Right renal pelvis (tissue), 4 donors: ENCODE measurements around the gene TUBG1. TPM values are rescaled to one million over a fixed set of nuclear protein-coding genes. Genes with fewer than 3 reads are reported as not detected.
A peak's percentile ranks its signal among the peaks of the same experiment; 100 is the strongest.
"Not testable (repeated sequence)": the region's sequence is repeated elsewhere in the genome, so short reads cannot be mapped to it uniquely, and the experiment has no call there.

ENCODE experiments used
- DNase-seq, 4 donors: peaks; one replicate each; pipeline ENCODE4 v3.0.0-alpha.2; 2013; ENCODE audit warnings: low read depth in 4 of 4, low spot score in 3 of 4, missing footprints in 1 of 4
- polyA plus RNA-seq, 4 donors: library from polyadenylated mRNA; unstranded; fragments of 120-200 nt; gene quantifications; one replicate each; pipeline ENCODE4 v1.2.1, GENCODE V29; 2013; ENCODE audit not compliant: insufficient read length in 4 of 4

TUBG1 gene
- polyA plus RNA-seq, 4 donors, result 55.8 to 66.1 (median 59.4) TPM

- peak in 2 of 4 donors; percentile 56 to 72 for DNase-seq
These were observed 31.1 kb upstream of the TUBG1 start for GRCh38 chr17:42578282-42578869.

DNA sequence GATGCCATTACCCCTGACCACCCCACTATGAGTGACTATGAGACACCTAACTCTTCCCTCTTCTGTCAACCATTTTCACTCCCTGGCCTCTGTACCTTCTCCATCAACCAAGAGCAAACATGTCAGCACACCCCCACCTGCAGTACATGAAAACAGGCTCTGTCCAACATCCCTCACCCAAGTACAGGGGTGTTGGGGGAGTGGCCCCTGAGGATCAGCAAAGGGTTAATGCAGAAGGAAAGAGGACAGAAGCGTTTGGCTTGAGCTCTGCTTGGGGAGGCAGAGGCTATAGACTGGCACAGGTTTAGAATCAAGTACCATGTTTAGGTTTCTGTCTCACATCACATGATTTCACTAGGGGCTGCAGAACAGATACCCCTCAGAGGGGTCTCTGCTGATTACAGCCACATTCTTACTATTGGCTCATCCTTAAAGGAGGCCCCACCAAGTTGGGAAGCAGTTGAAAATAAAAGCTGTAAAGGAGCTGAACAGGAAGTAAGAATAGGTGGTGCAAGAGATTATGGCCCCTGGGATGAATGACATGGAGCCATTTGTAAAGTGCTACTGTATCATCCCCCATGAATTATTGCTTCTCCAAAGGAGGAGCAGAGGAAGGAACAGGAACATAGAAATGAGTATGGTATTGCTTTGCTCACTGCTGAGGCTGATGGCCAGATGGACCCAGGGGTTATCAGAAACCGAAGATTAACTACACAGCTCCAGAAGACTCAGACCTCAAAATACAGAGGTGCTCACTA lies 29.5 kb upstream of the TUBG1 start:
- no peak for DNase-seq

DNA sequence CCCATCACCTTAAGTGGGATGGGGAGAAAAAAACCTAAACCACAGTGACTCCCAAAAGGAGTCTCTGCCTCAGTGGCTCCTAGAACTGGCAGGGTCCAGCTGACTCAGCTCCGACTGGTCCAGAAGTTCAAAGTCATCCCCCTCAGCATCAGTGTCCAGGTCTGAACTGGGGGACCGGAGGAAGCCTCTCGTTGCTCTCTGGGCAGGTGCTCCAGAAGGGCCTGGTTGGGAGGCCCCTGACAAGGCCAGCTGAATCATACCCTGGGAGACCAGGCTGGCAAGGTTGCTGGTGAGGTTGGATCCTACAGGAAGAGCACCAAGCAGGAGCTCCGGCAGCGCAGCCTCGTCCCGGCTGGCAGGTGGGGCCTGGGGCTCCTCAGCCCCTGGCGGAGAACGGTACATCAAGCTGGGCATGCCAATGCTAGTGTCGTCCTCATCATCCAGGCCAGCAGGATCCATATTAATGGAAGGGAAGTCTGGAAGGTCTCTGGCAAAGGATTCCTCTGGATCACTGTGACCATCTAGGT lies 27.7 kb upstream of the TUBG1 start:
- DNase-seq, result no peak

DNA sequence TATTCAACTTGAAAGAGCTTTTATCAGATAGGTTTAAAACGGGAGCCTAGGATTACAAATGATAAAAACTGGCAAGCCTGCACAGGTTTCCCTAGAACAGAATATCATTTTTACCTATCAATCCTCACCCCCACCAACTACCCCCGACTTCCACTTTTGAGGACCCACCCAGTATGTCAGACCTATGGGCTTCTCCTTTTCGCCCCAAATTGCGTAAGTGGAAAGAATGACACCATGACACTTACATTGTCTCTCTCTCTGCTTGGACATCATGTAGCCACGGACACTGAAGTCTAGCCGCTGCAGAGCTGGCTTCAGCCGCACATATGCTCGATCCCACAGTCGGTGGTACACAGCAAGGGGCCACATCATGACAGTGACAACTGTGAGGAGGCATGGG lies 24.6 kb upstream of the TUBG1 start:
- DNase-seq, result no peak

DNA sequence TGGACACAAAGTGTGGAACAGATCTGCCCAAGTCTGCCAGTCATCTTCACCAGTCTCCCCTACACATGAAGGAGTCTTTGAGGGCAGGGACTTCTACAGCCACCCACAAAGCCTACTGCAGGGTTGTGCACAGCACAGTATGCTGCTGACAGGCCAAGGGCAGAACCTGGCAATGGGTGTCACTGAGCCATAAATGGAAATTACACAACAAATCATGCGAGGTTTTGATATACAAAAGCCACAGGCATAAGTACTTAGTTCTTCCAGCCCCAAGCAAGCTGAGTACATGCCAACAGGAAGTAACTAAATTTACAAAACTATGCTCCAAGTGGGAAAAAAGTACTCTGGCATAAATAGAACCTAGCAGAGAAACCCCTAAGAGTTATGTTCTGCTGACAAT lies 24.1 kb upstream of the TUBG1 start:
- no peak for DNase-seq

GRCh38 chr17:42586514-42587230 lies 22.8 kb upstream of the TUBG1 start:
- no peak for DNase-seq

GRCh38 chr17:42590886-42591285 lies 18.6 kb upstream of the TUBG1 start:
- no peak for DNase-seq

DNA sequence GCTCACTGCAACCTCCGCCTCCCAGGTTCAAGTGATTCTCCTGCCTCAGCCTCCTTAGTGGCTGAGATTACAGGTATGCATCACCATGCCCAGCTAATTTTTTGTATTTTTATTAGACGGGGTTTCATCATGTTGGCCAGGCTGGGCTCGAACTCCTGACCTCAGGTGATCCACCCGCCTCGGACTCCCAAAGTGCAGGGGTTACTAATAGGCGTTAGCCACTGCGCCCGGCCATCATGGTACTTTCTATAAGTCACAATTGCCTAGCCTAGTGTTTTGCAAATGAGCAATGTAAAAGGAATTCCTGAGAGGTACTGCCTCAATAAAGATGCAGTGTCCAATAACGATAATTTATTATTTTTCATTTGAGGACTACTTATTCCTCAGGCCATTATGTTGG lies 18.1 kb upstream of the TUBG1 start:
- no peak for DNase-seq

GRCh38 chr17:42596386-42596785 lies 13.1 kb upstream of the TUBG1 start:
- no peak for DNase-seq

DNA sequence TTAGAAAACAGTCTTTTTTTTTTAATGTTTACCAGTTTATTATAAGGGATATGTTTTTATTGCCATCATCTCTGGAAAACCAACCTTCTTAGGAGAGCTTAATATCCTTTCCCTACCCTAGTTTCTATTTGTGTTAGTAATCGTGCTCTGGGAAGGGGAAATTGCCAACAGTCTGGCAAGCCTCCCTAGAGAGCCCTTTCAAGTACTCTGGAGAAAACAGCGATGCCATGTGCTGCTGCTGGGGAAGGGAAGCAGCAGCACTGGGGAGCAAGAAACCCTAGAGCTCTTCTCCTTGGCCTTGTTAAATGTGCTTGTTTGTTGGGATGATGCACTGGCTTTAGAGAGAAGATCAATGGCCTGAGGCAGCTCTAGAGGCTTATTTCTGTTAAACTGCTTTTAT lies 10.6 kb upstream of the TUBG1 start:
- DNase-seq, result no peak

GRCh38 chr17:42603318-42603717 lies 6.2 kb upstream of the TUBG1 start:
- DNase-seq, result no peak

GRCh38 chr17:42607769-42608168 lies 1.7 kb upstream of the TUBG1 start:
- no peak for DNase-seq

- DNase-seq, result no peak
These were observed 940 bp upstream of the TUBG1 start for GRCh38 chr17:42608305-42609181.

DNA sequence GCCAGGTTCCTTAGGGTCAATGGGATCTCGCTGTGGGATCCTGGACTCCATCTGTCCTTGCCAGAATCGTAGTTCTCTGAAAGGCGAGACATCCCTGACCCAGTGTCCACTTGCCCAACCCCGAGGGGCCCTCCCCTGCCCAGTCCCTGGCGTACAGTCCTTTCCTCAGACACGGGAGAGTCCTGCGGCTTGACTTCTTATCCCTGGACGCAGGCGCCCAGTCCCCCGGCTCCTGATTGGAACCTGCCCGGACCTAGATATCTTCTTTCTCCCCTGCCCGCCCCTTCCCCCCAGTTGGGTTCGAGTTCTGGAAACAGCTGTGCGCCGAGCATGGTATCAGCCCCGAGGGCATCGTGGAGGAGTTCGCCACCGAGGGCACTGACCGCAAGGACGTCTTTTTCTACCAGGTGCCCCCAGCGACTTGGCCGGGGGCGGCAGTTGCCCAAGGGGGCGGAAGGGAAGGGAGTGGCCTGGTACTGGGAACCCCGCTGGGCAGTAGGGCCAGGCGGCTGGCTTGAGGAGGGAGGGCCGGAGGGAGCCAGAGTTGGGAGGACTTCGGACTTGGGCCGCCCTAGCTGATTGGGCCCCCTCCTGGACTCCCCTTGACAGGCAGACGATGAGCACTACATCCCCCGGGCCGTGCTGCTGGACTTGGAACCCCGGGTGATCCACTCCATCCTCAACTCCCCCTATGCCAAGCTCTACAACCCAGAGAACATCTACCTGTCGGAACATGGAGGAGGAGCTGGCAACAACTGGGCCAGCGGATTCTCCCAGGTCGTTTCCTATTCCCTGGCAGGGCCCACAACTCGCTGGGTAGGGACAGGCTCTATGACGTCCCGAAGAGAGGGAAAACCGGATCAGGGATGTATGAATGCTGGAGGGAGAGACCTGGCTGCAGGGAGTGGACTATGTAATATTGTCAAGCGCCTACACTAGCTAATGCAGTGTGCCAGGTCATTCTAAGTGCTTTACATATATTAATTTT lies 625 bp downstream of the TUBG1 start:
- not testable (repeated sequence) for DNase-seq

GRCh38 chr17:42612013-42612412 lies 2.5 kb downstream of the TUBG1 start:
- no peak for DNase-seq

DNA sequence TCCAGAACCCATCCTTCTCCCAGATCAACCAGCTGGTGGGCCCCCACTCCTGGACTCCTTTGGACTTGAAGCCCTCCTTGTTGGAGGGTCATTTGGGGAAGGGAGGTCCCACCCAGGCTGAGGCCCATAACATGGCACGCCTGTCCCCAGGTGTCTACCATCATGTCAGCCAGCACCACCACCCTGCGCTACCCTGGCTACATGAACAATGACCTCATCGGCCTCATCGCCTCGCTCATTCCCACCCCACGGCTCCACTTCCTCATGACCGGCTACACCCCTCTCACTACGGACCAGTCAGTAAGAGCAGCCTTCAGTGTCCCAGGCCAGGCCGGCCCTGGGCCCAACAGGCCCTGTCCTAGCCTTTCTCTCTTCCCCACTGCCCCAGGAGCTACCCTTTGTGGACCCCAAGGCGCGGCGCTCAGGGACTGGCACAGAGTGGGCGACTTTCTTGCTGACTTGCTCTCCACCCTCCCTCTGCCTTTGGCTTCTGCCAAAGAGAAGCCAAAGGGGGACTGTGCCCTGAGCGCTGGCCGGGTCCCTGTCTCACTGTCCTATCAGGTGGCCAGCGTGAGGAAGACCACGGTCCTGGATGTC lies 4.3 kb downstream of the TUBG1 start:
- no peak for DNase-seq

DNA sequence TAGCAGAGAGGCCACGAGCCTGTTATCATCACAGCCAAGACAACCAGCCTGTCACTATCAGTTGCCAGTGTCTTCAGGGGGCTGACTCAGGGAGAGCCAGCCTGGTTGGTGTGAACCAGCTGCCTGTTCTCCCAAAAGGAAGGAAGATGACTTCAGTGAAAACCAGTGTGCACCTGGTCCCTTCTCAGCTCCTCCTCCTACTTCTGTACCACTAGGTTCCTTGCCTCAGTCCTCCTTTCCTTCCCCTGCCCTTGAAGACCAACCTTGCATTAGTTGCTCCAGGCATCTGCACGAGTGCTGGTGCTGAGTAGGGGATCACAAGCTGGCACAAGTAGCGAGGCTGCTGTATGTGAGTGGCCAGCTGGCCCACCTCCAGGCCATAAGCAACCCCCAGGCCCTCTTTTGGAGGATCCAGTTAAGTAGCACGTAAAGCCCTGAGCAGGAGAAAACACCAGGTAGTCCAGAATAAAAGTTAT lies 8.5 kb downstream of the TUBG1 start:
- no peak for DNase-seq

DNA sequence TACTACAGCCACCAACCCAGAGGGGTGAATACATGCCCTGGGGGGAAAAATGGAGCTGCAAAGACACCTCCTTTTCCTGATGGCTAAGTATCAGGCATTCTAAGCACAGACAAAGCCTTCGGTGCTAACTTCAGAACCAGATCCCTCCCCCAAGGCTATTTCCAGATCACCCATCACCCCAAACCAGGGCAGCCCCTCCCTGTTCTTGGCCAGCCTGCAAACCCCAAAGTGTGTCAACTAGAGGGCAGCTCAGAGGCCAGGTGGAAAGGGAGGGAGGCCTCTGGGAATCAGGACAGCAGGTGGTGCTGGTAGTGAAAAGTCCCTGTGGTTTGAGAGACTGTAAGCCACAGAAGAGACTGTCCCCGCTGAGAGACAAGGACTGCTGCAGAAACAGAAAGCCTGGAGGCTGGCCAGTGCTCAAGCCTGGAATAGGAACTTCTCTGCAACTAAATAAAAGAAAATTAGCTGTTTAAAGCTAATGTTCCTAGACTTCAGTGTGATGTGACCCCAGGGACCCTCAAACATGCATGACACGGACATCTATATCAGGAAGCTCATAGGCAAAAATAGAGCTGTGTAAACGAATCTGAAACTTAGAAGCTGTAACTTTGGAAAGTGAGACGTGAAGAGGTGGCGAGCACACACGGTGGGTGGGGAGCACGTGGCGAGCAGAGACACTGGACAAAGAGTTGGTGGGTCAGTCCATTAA lies 9.1 kb downstream of the TUBG1 start:
- DNase-seq, result no peak
